Esophagus squamous epithelium (tissue), 5 donors: ENCODE results near the gene PREPL. TPM values are rescaled to one million over a fixed set of nuclear protein-coding genes. Genes with fewer than 3 reads are reported as not detected.

Experiments
- DNase-seq: peaks from one replicate; lab custom pipeline; 2025; lab: John Stamatoyannopoulos, UW
- H3K27ac ChIP-seq, 4 donors: fragments of 200-600 bp; sonication (generic); one replicate each; pipeline ENCODE4 v1.5.1; 2016 to 2019; ENCODE audit warnings: mild to moderate bottlenecking in 1 of 4
- H3K27me3 ChIP-seq, 4 donors: fragments of 200-600 bp; sonication (generic); 1 replicate in 3 of 4; 2 replicates in 1 of 4; pipeline versions ENCODE4 v1.5.1 to v1.6.0; 2017 to 2021; ENCODE audit warnings: antibody characterized with exemption in 1 of 4
- H3K36me3 ChIP-seq, 3 donors: fragments of 200-600 bp; sonication (generic); one replicate each; pipeline ENCODE4 v1.5.1; 2016 to 2019
- H3K4me1 ChIP-seq, 3 donors: fragments of 200-600 bp; sonication (generic); one replicate each; pipeline ENCODE4 v1.5.1; 2017 to 2019
- H3K4me3 ChIP-seq, 4 donors: fragments of 200-600 bp; sonication (generic); 1 replicate in 3 of 4; 2 replicates in 1 of 4; pipeline ENCODE4 v1.5.1; 2016 to 2019; ENCODE audit warnings: mild to moderate bottlenecking in 2 of 4, moderate library complexity in 1 of 4
- H3K9me3 ChIP-seq, 3 donors: fragments of 200-600 bp; sonication (generic); one replicate each; pipeline ENCODE4 v1.5.1; 2016 to 2019
- POLR2A ChIP-seq, 4 donors: fragments of 450-650 bp; IDR thresholded peaks; one replicate each; pipeline ENCODE4 v1.6.1; 2017; ENCODE audit warnings: antibody characterized with exemption in 4 of 4, mild to moderate bottlenecking in 4 of 4, moderate library complexity in 3 of 4
- WGBS, 2 donors: methylation state at CpG; one replicate each; pipeline ENCODE4 v1.1.5; 2018; 5-methylcytosine and 5-hydroxymethylcytosine counted together
- intact Hi-C: fragments of 100-400 bp; cut with DNase I; formaldehyde crosslinking; loops from one replicate; pipeline ENCODE4 v1.15.0; 2022
- total RNA-seq, 4 donors: library from RNA; depleted of rRNA; stranded (reverse); fragments of >200 nt; gene quantifications; one replicate each; pipeline ENCODE4 v1.1.0, GENCODE V29; 2016
- TF ChIP-seq, protein P1 (sequence below), 6 experiments: fragments of 450-650 bp in 4 of 6; fragments of 200-600 bp in 2 of 6; sonication (generic) in 2 of 6; IDR thresholded peaks; one replicate each; pipeline ENCODE4 v1.5.1; 2016 to 2019; ENCODE audit warnings: antibody characterized with exemption in 6 of 6, mild to moderate bottlenecking in 4 of 6, moderate library complexity in 4 of 6
- donor health status: DM: yes; HTN: yes; CAD: no.

Gene PREPL
- total RNA-seq, 4 donors from 2014 or later, result 18.5 to 25.7 (median 23.2) TPM

DNA sequence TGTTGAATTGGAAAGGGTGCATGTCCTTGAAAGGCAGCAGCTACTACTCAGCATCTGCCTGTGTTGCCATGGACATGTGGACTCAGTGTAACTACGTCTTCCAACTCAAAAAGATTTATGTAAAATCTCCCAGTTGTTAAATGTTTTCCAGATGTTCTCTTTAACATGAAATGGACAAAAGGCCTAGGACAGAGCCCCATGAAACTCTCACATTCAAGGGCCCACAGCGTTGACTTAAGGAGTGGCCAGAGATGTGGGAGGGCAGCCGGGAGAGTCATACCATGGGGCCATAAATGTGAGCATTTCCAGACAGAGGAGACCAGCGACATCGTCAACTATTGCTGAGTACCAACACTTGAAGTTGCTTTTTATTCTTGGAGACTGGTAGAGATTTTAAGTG is 76.1 kb downstream of the PREPL start:
- no peaks in the 10 kb centered on the region for H3K36me3 ChIP-seq
- DNase-seq, result no peak
- 80 to 84% methylated on average over 5 of the region's 5 CpGs for WGBS, 2 donors
- TF ChIP-seq, protein P1, sequence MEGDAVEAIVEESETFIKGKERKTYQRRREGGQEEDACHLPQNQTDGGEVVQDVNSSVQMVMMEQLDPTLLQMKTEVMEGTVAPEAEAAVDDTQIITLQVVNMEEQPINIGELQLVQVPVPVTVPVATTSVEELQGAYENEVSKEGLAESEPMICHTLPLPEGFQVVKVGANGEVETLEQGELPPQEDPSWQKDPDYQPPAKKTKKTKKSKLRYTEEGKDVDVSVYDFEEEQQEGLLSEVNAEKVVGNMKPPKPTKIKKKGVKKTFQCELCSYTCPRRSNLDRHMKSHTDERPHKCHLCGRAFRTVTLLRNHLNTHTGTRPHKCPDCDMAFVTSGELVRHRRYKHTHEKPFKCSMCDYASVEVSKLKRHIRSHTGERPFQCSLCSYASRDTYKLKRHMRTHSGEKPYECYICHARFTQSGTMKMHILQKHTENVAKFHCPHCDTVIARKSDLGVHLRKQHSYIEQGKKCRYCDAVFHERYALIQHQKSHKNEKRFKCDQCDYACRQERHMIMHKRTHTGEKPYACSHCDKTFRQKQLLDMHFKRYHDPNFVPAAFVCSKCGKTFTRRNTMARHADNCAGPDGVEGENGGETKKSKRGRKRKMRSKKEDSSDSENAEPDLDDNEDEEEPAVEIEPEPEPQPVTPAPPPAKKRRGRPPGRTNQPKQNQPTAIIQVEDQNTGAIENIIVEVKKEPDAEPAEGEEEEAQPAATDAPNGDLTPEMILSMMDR (IDR thresholded peaks at IDR 0.05), result no peak
- no peak for TF ChIP-seq POLR2A (IDR thresholded peaks at IDR 0.05)
- H3K4me3 ChIP-seq, result no peak overlapping the region
- no peak overlapping the region for H3K27ac ChIP-seq
- intact Hi-C loops, result no loop called here
- H3K4me1 ChIP-seq, result peaks cover 0 to 10% (median 0%) of the 10 kb centered on the region in 3 donors
- H3K9me3 ChIP-seq, result no peaks in the 10 kb centered on the region
- H3K27me3 ChIP-seq, result peaks cover 0 to 28% (median 0%) of the 10 kb centered on the region in 4 donors

DNA sequence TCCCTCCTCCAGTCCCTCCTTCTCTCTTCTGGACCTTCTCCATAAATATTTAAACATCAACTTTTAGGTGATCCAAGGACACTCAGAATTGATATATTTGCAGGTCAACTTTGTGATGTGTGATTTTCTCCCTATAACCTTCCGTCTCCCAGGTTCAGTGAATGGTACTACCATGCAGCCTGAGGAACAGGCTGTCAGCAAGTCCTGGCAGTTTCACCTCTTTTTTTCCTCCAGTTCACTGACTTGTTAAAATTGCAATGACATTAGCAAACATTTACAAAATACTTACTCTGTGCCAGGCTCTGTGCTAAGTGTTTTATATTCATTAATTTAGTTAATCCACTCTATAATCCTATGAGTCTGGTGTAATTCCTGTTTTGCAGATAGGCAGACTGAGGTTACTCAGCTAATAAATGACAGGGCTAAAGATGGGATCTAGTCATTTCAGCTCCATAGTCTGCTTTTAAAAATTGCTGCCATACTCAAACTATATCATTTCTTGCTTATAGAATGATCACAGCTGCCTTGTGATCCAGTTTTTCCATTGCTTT is 78.1 kb downstream of the PREPL start:
- DNase-seq, result no peak

DNA sequence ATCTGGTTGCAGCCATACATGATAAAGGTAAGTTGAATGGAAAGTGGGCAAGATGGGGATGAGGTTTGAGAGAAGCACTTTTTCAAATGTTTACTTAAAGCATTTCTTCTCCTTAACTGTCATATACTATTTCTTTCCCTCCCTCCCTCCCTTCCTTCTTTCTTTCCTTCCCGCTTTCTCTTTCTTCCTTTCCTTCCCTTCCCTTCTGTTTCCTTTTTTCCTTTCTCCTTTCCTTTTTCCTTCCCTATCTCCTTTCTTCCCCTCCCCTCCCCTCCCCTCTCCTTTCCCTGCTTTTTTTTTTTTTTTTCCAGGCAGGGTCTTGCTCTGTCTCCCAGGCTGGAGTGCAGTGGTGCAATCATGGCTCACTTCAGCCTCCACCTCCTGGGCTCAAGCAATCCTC is 80.4 kb downstream of the PREPL start:
- intact Hi-C loops, result no loop called here
- Histone ChIP-seq H3K9me3 (no peaks in the 10 kb centered on the region), H3K4me1 (peaks cover 0 to 10% (median 0%) of the 10 kb centered on the region in 3 donors), H3K27ac (no peak overlapping the region), H3K36me3 (no peaks in the 10 kb centered on the region), H3K27me3 (peaks cover 0 to 28% (median 0%) of the 10 kb centered on the region in 4 donors), H3K4me3 (no peak overlapping the region)
- WGBS, 2 donors, result 94 to 100% methylated on average over 1 of the region's 1 CpG
- DNase-seq, result no peak
- TF ChIP-seq, protein P1 (IDR thresholded peaks at IDR 0.05), result no peak

More for the DNA sequence above, 78.1 kb downstream of the PREPL start:
- Histone ChIP-seq H3K27ac (no peak overlapping the region), H3K27me3 (peaks cover 0 to 28% (median 0%) of the 10 kb centered on the region in 4 donors), H3K9me3 (no peaks in the 10 kb centered on the region), H3K4me3 (no peak overlapping the region), H3K36me3 (no peaks in the 10 kb centered on the region), H3K4me1 (peaks cover 0 to 10% (median 0%) of the 10 kb centered on the region in 3 donors)
- TF ChIP-seq, protein P1 (IDR thresholded peaks at IDR 0.05), result no peak
- no peak for TF ChIP-seq POLR2A (IDR thresholded peaks at IDR 0.05)
- intact Hi-C loops, result no loop called here
- 47 to 79% methylated on average over 1 of the region's 1 CpG for WGBS, 2 donors

DNA sequence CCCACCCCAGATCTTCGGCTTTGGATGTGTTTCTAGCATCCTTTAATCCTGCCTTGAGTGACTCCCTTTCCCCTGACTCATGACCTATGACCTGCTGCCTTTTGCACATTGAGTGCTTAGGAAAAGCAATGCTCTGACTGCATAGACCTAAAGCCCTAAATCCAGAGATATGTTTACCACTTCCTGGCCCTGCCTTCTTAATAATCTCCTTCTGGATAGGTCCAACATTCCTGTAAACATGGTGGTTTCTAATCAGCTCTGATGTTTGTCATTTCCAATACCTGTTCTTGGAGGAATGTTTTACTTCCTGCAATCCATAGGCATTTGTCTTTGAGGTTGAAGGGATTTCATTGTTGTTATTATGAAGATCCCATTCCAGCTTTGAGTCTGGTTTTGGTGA is 83.8 kb downstream of the PREPL start:
- DNase-seq, result no peak
- peaks cover 0 to 21% (median 0%) of the 10 kb centered on the region in 4 donors for H3K27me3 ChIP-seq
- no peak overlapping the region for H3K27ac ChIP-seq
- intact Hi-C loops, result no loop called here
- no peak for TF ChIP-seq POLR2A (IDR thresholded peaks at IDR 0.05)
- TF ChIP-seq, protein P1 (IDR thresholded peaks at IDR 0.05), result no peak
- no peaks in the 10 kb centered on the region for H3K9me3 ChIP-seq
- peaks cover 0 to under 1% (median 0%) of the 10 kb centered on the region in 3 donors for H3K4me1 ChIP-seq
- WGBS, 2 donors, result 50 to 75% methylated on average over 1 of the region's 1 CpG
- no peaks in the 10 kb centered on the region for H3K36me3 ChIP-seq
- no peak overlapping the region for H3K4me3 ChIP-seq

DNA sequence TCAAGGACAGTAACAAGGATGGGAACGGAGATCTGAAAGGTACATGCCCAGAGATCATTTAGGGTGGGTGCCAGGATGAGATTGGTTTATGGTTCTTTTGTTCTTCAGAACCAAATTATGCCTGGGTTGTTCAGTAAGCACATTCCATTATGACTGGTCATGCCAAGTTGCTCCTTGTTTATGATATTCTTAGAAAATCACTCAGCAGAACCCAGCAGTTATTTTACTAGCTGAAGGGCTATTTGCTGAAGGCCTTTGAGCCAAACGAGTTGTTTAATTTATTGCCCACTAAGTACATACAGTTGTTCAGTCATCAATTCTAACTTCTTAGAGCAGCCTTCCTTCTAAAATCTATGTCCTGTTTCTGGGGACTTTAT is 85.4 kb downstream of the PREPL start:
- no peak overlapping the region for H3K4me3 ChIP-seq
- TF ChIP-seq, protein P1 (IDR thresholded peaks at IDR 0.05), result no peak
- no peak for TF ChIP-seq POLR2A (IDR thresholded peaks at IDR 0.05)
- no peaks in the 10 kb centered on the region for H3K4me1 ChIP-seq
- H3K36me3 ChIP-seq, result no peaks in the 10 kb centered on the region
- H3K9me3 ChIP-seq, result no peaks in the 10 kb centered on the region
- WGBS, 2 donors, result 20 to 24% methylated on average over 1 to 2 of the region's 2 CpGs
- H3K27ac ChIP-seq, result no peak overlapping the region
- intact Hi-C loops, result no loop called here
- H3K27me3 ChIP-seq, result peaks cover 0 to 21% (median 0%) of the 10 kb centered on the region in 4 donors
- DNase-seq, result no peak
